ENCODE data around the gene SNX8. TPM values are rescaled to one million over a fixed set of nuclear protein-coding genes. Genes with fewer than 3 reads are reported as not detected.

SNX8 gene
- total RNA-seq, 2 donors from 2014 or later = 53.0 to 53.2 TPM

DNA sequence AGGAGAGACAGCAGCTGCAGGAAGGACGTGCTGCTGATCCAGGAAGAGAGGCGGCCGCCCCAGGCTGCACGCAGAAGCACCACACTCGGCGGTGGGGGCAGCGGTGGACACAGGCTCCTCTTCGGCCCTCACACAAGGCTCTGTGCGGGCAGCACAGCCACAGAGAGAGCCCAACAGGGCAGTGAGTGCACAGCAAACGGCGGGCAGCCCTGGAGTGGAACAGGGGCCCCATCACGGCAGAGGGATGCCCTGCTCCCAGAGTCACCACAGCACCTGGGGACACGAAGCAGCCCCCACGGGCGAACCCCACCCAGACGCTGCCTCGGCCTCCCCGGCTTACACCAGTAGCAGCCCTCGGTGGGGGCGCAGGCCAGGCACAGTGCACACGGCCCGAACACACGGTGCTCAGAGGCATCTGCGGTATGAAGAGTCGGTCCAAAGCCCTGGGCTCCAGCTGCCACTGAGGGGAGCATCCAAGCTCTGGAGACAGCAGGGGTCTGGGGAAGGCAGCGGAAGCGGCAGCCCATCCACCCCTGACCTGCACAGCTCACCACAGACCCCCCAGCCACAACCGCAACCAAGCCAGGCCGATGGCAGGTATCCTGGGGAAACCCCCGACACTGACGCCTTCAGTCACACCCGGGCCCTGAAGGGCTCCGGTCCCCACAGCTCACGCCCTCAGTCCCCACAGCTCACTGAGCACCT, 55.4 kb downstream of the SNX8 start:
- no peaks in the 10 kb centered on the region for H3K9me3 ChIP-seq (ENCODE audit: control insufficient read depth, low read length)
- no peaks in the 10 kb centered on the region for H3K27me3 ChIP-seq (ENCODE audit: control insufficient read depth, insufficient read depth, low read length, poor library complexity, severe bottlenecking)
- H3K36me3 ChIP-seq (ENCODE audit: control insufficient read depth, insufficient read depth, low read length) = peaks cover under 1% of the 10 kb centered on the region
- no peak overlapping the region for H3K4me3 ChIP-seq (ENCODE audit: low read length)
- WGBS, 2 experiments (ENCODE audit: insufficient coverage in 1 of 2, insufficient read length in 1 of 2) = 95 to 96% methylated on average over 12 to 34 of the region's 34 CpGs
- Mint-ChIP-seq H3K9me3 (no peaks in the 10 kb centered on the region), H3K4me1 (no peaks in the 10 kb centered on the region), H3K27ac (no peak overlapping the region), H3K4me3 (no peak overlapping the region), H3K36me3 (ENCODE audit: low read depth) (peaks cover 54% of the 10 kb centered on the region), H3K27me3 (ENCODE audit: insufficient read depth) (no peaks in the 10 kb centered on the region)
- no peak overlapping the region for H3K27ac ChIP-seq (ENCODE audit: low read depth, low read length)
- TF ChIP-seq CTCF (conservative IDR thresholded peaks at IDR 0.05) = no peak
- H3K4me1 ChIP-seq (ENCODE audit: control insufficient read depth, insufficient read depth, low read length) = no peaks in the 10 kb centered on the region
- DNase-seq = no peak
- H3K9ac ChIP-seq (ENCODE audit: extremely low read depth, low read length, poor library complexity, severe bottlenecking) = no peak overlapping the region

DNA sequence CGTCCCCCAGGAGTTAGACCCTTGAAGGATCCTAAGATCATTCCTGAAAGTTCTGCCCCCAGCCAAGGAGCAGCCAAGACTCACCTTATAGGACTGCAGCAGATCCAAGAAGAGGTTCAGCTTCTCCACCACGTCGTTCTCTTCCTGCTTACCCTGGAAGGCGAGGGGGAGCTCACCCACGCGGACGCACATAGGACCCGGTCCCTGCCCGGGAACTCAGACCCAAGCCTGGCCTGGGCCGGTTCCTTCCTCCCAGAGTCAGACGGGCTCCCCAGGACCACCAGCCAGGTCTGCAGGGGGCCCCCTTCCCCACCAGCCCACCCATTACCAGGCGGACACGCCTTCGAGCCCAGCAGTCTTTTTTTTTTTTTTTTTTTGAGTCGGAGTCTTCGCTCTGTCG, 56.6 kb downstream of the SNX8 start:
- Histone ChIP-seq H3K9ac (ENCODE audit: extremely low read depth, low read length, poor library complexity, severe bottlenecking) (no peak overlapping the region), H3K36me3 (ENCODE audit: control insufficient read depth, insufficient read depth, low read length) (no peaks in the 10 kb centered on the region), H3K4me3 (ENCODE audit: low read length) (no peak overlapping the region), H3K4me1 (ENCODE audit: control insufficient read depth, insufficient read depth, low read length) (no peaks in the 10 kb centered on the region), H3K9me3 (ENCODE audit: control insufficient read depth, low read length) (no peaks in the 10 kb centered on the region), H3K27me3 (ENCODE audit: control insufficient read depth, insufficient read depth, low read length, poor library complexity, severe bottlenecking) (no peaks in the 10 kb centered on the region), H3K27ac (ENCODE audit: low read depth, low read length) (no peak overlapping the region)
- Mint-ChIP-seq H3K9me3 (no peaks in the 10 kb centered on the region), H3K4me1 (no peaks in the 10 kb centered on the region), H3K27ac (peak overlapping the region; percentile 55), H3K27me3 (ENCODE audit: insufficient read depth) (no peaks in the 10 kb centered on the region), H3K36me3 (ENCODE audit: low read depth) (peaks cover 45% of the 10 kb centered on the region), H3K4me3 (no peak overlapping the region)
- DNase-seq = peak; percentile 47
- TF ChIP-seq CTCF (conservative IDR thresholded peaks at IDR 0.05) = no peak
- WGBS, 2 experiments (ENCODE audit: insufficient coverage in 1 of 2, insufficient read length in 1 of 2) = 91 to 94% methylated on average over 12 to 15 of the region's 17 CpGs

DNA sequence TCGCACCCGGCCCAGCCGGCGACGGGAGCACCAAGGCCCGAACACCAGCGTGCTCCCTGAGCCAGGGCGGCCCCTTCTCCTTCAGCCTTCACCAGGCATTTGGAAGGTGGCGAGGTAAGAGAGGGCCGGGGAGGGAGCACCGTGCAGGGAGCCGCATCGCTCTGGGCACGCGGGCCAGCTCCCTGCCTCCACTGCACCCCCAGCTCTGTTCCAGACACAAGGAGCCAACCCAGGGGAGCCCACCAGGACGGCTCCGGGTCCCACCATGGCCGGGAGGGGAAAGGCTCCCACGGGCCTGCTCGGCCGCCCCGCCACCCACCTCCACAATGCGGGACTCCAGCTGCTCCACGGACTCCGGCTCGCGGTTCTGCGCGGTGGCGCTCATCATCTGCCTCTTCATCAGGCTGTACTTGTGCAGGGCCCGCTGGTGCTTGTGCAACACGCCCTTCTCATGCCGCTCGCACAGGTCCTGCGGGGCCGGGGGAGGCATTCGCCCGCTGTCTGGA, 57.1 kb downstream of the SNX8 start:
- DNase-seq = no peak
- no peaks in the 10 kb centered on the region for H3K27me3 ChIP-seq (ENCODE audit: control insufficient read depth, insufficient read depth, low read length, poor library complexity, severe bottlenecking)
- H3K36me3 Mint-ChIP-seq (ENCODE audit: low read depth) = peaks cover 40% of the 10 kb centered on the region
- H3K9me3 ChIP-seq (ENCODE audit: control insufficient read depth, low read length) = no peaks in the 10 kb centered on the region
- TF ChIP-seq CTCF (conservative IDR thresholded peaks at IDR 0.05) = no peak
- H3K4me3 ChIP-seq (ENCODE audit: low read length) = no peak overlapping the region
- no peak overlapping the region for H3K27ac Mint-ChIP-seq
- H3K9me3 Mint-ChIP-seq = no peaks in the 10 kb centered on the region
- no peaks in the 10 kb centered on the region for H3K4me1 ChIP-seq (ENCODE audit: control insufficient read depth, insufficient read depth, low read length)
- no peaks in the 10 kb centered on the region for H3K27me3 Mint-ChIP-seq (ENCODE audit: insufficient read depth)
- no peaks in the 10 kb centered on the region for H3K36me3 ChIP-seq (ENCODE audit: control insufficient read depth, insufficient read depth, low read length)
- H3K4me1 Mint-ChIP-seq = no peaks in the 10 kb centered on the region
- whole genome bisulfite sequencing, 2 experiments (ENCODE audit: insufficient coverage in 1 of 2, insufficient read length in 1 of 2) = 95% methylated on average over 12 to 38 of the region's 38 CpGs
- H3K4me3 Mint-ChIP-seq = no peak overlapping the region
- no peak overlapping the region for H3K9ac ChIP-seq (ENCODE audit: extremely low read depth, low read length, poor library complexity, severe bottlenecking)
- H3K27ac ChIP-seq (ENCODE audit: low read depth, low read length) = no peak overlapping the region

All from endodermal cell (in vitro differentiated cells).